HG03432 (cell line): Measurements from ENCODE around the gene NAV1.
"Not testable (repeated sequence)": the region's sequence is repeated elsewhere in the genome, so short reads cannot be mapped to it uniquely, and the experiment has no call there.

Experiments used
- ATAC-seq: cut with Tn5 transposase; IDR thresholded peaks from one replicate; pipeline ENCODE4 v1.9.1; 2021; ENCODE audit warnings: mild to moderate bottlenecking, moderate library complexity; ENCODE audit not compliant: unreplicated experiment

Gene NAV1, protein sequence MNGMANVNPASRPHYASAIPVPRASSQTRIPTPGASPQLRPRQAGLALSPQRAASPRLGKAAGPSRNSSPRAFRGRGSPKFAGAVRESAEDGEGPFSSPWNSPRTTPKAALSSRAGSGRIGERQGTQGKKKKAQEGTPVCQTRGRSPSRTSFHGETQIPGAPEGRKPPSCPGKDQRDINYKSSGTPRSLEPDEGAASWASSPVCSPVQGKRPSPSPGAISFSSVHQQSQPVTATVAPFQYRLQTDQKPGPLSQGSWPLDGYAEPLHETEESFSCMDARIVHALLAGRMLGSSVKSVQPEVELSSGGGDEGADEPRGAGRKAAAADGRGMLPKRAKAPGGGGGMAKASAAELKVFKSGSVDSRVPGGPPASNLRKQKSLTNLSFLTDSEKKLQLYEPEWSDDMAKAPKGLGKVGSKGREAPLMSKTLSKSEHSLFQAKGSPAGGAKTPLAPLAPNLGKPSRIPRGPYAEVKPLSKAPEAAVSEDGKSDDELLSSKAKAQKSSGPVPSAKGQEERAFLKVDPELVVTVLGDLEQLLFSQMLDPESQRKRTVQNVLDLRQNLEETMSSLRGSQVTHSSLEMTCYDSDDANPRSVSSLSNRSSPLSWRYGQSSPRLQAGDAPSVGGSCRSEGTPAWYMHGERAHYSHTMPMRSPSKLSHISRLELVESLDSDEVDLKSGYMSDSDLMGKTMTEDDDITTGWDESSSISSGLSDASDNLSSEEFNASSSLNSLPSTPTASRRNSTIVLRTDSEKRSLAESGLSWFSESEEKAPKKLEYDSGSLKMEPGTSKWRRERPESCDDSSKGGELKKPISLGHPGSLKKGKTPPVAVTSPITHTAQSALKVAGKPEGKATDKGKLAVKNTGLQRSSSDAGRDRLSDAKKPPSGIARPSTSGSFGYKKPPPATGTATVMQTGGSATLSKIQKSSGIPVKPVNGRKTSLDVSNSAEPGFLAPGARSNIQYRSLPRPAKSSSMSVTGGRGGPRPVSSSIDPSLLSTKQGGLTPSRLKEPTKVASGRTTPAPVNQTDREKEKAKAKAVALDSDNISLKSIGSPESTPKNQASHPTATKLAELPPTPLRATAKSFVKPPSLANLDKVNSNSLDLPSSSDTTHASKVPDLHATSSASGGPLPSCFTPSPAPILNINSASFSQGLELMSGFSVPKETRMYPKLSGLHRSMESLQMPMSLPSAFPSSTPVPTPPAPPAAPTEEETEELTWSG (N-terminal part only)

DNA sequence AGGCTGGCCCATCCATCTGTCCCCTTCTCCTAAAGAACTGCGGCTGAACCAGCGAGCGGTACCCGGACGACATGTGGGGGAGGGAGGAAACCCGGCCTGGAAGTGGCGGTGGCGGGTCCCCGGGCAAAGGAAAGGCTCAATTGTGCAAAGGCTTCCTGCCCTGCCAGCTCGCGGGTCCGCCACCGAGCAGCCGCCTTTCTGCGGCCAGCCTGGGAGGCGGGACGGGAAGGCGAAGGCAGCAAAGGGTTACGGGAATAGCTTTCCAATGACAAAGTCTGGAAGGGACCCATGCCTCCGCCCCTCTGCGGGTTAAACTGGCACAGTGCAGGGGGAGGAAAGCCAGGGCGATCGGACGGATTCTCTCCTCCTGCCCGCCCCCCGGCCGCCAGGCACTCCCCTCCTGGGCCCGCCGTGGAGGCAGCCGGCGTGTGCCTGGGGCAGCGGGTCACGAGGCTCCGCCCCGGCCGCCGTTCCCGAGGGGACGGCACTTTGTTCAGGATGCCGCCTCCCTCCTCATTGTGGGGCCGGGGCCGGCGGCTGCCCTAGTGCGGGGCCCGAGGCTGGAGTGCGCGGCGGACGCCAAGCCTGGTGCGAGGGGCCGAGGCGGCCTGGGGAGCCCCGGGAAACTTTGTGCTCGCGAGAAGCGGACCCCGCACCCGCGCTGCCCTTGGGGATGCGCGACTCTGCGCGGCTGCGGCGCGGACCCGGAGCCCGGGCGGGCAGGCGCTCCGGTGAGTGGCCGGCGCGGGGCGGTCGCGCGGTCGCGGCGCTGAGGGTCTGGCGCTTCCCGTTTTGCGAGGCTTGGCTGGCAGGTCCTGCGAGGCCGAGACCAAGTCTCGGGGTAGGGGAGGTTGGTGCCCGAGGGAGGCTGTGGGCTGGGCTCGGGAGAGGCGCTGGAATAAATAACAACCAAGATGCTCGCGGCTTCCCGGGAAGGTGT, at the start of gene NAV1:
Gene NAV1 (plus strand): TSS at position 516 of the 940 bp plus-strand sequence. CDS start 83,758 bp downstream, outside the sequence.
- no peak for ATAC-seq

DNA sequence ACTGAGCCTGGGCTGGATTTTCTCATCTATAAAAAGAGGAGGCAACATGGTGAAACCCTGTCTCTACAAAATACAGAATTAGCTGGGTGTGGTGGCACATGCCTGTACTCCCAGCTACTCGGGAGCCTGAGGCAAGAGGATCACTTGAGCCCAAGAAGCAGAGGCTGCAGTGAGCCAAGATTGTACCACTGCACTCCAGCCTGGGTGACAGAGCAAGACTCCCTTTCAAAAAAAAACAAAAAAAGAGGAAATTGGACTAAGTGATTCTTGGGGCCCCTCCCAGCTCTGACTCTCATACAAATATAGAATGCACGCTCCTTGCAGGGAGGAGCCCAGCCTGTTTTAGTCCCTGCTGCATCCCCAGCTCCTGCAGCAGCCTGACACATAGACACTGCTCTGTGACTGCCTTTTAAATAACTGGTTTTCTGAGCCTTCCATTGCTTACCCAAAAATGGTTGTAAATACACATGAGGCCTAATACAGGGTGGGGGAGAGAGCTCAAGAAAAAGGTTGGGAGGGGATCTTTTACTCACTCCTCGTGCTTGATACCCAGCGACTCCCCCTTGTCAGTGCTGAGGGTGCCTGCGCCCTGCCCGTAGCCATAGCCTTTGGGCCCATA, 49.2 kb upstream of the NAV1 start:
- no peak for ATAC-seq

DNA sequence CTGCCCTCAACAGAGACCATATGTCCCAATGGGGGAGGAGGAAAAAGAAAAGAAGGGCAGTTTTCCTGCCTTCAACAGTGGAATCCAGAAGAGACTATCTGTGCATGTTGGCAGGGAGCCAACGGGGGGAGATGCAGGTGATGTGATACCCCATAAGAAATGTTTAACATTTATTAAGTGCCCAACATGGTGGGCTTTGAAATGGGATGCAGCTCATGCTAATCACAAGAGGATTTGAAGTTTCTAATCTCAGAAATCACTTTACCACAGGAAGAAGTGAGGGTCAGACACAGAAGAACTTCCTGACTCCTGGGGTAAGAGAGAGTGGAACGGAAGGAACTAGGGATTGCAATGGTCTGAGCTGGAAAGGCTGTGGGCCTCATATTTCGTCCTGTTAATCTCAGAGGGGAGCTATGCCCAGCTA, 48.2 kb upstream of the NAV1 start:
- ATAC-seq = no peak

DNA sequence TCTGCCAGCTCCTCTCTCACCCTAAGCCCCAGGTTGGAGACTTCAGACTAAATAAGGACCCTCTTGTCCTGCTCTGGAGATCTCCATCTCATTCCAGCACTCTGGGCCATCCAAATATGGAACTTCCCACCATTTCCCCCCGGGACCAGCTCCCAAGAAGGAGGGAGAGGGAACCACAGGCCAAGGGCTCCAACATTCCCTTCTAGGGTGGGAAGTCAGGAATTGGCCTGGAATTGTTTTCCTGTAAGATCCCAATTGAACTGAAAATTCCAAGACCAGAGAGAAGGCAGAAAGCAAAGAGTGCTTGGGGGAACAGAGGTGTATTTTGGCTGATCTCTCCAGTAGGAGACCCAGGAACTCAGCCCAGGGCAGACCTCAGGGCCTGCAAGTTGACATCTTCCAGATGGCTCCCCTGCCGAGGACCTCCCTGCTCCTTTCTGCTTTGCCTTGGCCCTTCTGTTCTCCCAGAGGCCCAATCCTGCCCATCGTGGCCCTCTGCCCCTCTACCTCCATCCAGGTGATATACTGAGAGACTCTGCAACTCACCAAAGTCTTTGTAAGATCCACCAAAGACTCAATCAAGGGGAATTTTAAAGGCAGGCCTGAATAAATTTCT, 46.9 kb upstream of the NAV1 start:
- ATAC-seq = no peak

DNA sequence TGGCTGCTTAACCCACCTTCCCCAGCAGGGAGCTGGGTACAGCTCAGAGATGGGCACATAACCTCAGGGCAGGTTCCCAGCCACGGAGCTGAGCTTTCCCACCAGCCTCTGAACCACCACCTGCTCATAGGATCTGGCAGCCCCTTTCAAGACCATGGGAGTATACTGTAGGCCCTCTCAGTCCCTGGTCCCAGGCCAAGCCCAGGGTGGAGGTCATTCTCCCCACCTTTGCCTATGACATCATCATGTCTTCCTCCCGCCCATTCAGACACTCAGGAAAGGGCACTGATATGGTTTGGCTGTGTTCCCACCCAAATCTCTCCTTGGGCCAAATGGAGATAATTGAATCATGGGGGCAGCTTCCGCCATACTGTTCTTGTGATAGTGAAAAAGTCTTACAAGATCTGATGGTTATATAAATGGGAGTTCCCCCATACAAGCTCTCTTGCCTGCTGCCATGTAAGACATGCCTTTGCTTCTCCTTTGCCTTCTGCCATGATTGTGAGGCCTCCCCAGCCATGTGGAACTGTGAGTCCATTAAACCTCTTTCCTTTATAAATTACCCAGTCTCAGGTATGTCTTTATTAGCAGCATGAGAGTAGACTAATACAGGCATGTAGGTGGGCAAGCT, 45.8 kb upstream of the NAV1 start:
- ATAC-seq = not testable (repeated sequence)

- no peak for ATAC-seq
Observed at GRCh38 chr1:201493757-201494617, 44.9 kb upstream of the NAV1 start.

- ATAC-seq = no peak
Observed at GRCh38 chr1:201495551-201496295, 43.2 kb upstream of the NAV1 start.

DNA sequence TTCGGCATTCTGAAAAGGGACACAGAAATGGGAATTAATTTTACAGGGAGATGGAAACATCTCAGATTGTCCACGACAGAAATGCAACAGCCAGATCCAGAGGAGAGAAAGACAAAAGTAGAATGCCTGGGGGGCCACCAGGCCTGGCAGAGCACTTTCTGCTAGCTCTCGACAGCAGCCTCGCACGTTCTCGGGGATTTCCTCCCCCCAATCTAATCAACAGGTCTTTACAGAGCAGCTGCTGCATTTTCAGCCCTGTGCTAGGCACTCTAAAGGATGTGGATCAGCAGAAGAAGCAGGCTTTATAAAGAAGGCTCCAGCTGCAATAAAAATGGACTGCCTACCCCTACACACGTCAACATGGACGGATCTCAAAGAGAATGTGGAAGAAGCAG, 42.6 kb upstream of the NAV1 start:
- no peak for ATAC-seq

DNA sequence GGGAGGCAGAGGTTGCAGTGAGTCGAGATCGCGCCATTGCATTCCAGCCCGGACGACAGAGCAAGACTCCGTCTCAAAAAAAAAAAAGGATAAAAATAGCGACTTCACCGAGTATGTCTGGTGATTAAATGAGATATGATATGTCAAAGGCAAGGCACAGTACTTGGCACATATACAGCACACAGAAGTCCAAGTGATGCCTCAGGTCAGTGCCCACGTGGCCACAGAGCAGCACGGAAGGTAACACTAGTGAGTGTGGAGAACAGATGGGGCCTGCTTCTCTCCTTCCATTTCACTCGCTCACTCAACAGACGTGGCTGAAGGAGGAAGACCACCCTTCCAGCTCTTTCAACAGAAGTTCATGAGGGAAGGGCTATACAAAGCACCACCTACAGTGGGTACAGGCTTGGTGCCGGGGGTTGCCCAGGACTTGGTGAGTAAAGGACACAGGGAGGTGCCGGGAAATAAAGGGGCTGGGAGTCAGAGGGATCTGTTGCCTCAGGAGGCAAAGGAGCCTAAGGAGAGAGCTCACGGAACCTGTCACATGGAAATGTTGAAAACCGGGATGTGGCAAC, 40.9 kb upstream of the NAV1 start:
- no peak for ATAC-seq

- no peak for ATAC-seq
Observed at GRCh38 chr1:201498621-201499020, 40.3 kb upstream of the NAV1 start.

GRCh38 chr1:201499191-201499590, 39.7 kb upstream of the NAV1 start:
- no peak for ATAC-seq

DNA sequence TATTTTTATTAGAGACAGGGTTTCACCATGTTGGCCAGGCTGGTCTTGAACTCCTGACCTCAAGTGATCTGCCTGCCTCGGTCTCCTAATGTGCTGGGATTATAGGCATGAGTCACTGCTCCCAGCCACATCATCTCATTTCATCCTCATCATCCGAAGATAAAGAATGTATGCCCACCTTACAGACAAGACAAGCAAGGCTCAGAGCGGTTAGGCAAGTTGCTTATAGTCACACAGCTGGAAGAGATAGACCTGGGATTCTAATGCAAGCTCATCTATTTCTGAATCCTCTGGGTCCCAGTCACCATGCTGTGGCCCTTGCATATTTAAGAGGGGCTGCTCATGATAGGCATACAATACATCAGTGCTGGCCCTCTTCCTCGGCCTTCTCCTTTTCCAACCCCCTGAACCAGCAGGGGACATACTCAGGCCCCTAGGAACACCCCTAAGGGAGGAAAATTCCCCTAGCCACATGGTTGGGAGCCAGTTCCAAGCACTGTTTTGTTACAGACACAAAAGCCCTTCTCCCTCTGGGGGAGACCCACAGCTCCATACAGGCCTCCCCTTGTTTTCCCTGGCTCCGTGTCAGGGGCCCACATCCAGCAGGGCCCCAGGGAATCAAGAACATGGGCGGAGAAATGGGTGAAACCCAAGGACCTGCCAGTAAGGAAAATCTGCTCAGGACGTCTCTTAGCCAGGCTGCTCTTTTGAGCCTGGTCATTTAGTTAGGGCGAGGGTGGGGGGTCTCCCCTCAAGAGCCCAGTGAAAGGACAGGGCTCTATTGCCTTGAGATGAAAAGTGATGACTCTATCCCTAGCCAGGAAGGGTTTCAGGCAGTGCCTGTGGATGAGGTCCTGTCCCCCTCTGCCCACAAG, 38.9 kb upstream of the NAV1 start:
- ATAC-seq = no peak

GRCh38 chr1:201500670-201501120, 38.2 kb upstream of the NAV1 start:
- ATAC-seq = no peak

GRCh38 chr1:201501144-201501543, 37.8 kb upstream of the NAV1 start:
- ATAC-seq = no peak

GRCh38 chr1:201501812-201502510, 37.0 kb upstream of the NAV1 start:
- no peak for ATAC-seq
